Upper lobe of right lung (tissue), 1 donor: ENCODE measurements around the gene PPP4R3B. TPM values are rescaled to one million over a fixed set of nuclear protein-coding genes. Genes with fewer than 3 reads are reported as not detected.

Experiments used
- ATAC-seq: fragments of 200-7000 bp; cut with Tn5 transposase; one replicate; pipeline ENCODE4 v1.9.1; 2020; ENCODE audit warnings: mild to moderate bottlenecking, moderate library complexity
- DNase-seq: peaks from one replicate; pipeline ENCODE4 v3.0.0-alpha.2; 2020
- H3K27ac ChIP-seq: fragments of 200-600 bp; one replicate; pipeline ENCODE4 v1.8.0; 2022
- H3K27me3 ChIP-seq: fragments of 200-600 bp; one replicate; pipeline ENCODE4 v1.8.0; 2022; ENCODE audit warnings: mild to moderate bottlenecking
- H3K36me3 ChIP-seq: fragments of 200-600 bp; one replicate; pipeline ENCODE4 v1.8.0; 2022
- H3K4me1 ChIP-seq: fragments of 200-600 bp; one replicate; pipeline ENCODE4 v1.8.0; 2022
- H3K4me3 ChIP-seq: fragments of 200-600 bp; one replicate; pipeline ENCODE4 v1.8.0; 2022; ENCODE audit warnings: mild to moderate bottlenecking
- H3K9me3 ChIP-seq: fragments of 200-600 bp; one replicate; pipeline ENCODE4 v1.8.0; 2022
- CTCF ChIP-seq: fragments of 200-600 bp; IDR thresholded peaks from one replicate; pipeline ENCODE4 v1.8.0; 2022; ENCODE audit warnings: antibody characterized with exemption
- intact Hi-C: fragments of 100-400 bp; cut with DNase I; formaldehyde crosslinking; loops from one replicate; pipeline ENCODE4 v1.11.0; 2022
- total RNA-seq: library from RNA; stranded (reverse); fragmentation: NEBNext Ultra II Directional; extraction: Animal tissue kit (Norgen Biotek cat#: 25700); gene quantifications from one replicate; pipeline ENCODE4 v1.2.1, GENCODE V29; 2021
- donor health status: DM: no; HTN: yes; CAD: no; lungs with severe emphysema.

The PPP4R3B gene
- total RNA-seq, 1 donor from 2014 or later, result 65.5 TPM

- Histone ChIP-seq H3K9me3 (no peaks in the 10 kb centered on the region), H3K4me3 (no peak overlapping the region), H3K27ac (no peak overlapping the region), H3K4me1 (no peaks in the 10 kb centered on the region), H3K27me3 (no peaks in the 10 kb centered on the region), H3K36me3 (no peaks in the 10 kb centered on the region)
- DNase-seq (no peak), ATAC-seq (no peak)
- intact Hi-C loops, result no loop called here
- TF ChIP-seq CTCF, result no peak
These were observed 118.8 kb downstream of the PPP4R3B start for GRCh38 chr2:55498582-55498981.

Other genes starting within 250 kb of the PPP4R3B start
- gene CCDC88A, start 197.8 kb downstream of the PPP4R3B start, total RNA-seq, result 86.1 TPM
- 27.1 TPM for gene CFAP36, start 97.9 kb downstream of the PPP4R3B start, total RNA-seq
- 26.8 TPM for gene PNPT1, start 76.2 kb upstream of the PPP4R3B start, total RNA-seq